DOHH2 (cell line): ENCODE measurements around the gene PFDN2.

Source experiments
- H3F3A ChIP-seq: fragments of 200-600 bp; sonication (generic), shearing (Covaris generic); 2 replicates; pipeline ENCODE4 v1.6.0; 2016; ENCODE audit warnings: antibody characterized with exemption, mild to moderate bottlenecking; ENCODE audit not compliant: control insufficient read depth, insufficient read depth
- H3K27ac ChIP-seq: fragments of 200-600 bp; sonication (generic); 2 replicates; pipeline ENCODE4 v1.5.1; 2014; ENCODE audit warnings: low read depth, mild to moderate bottlenecking, low read length, moderate library complexity
- H3K27me3 ChIP-seq: fragments of 200-600 bp; sonication (generic); 2 replicates; pipeline ENCODE4 v1.6.1; 2014; ENCODE audit warnings: mild to moderate bottlenecking, low read length, mixed read lengths; ENCODE audit not compliant: control insufficient read depth
- H3K36me3 ChIP-seq: fragments of 200-600 bp; sonication (generic); 2 replicates; pipeline ENCODE4 v1.6.1; 2014; ENCODE audit warnings: mild to moderate bottlenecking, low read length, moderate library complexity, mixed read lengths; ENCODE audit not compliant: control insufficient read depth
- H3K4me1 ChIP-seq: fragments of 200-600 bp; sonication (generic); 2 replicates; pipeline ENCODE4 v1.6.1; 2014; ENCODE audit warnings: mild to moderate bottlenecking, low read length, mixed read lengths; ENCODE audit not compliant: control insufficient read depth
- H3K4me2 ChIP-seq: fragments of 200-600 bp; sonication (generic); 2 replicates; pipeline ENCODE4 v1.6.0; 2014; ENCODE audit warnings: mild to moderate bottlenecking, low read length, moderate library complexity
- H3K4me3 ChIP-seq: fragments of 200-600 bp; sonication (generic); 2 replicates; pipeline ENCODE4 v1.5.1; 2014; ENCODE audit warnings: mild to moderate bottlenecking, low read length, mixed read lengths
- H3K79me2 ChIP-seq: fragments of 200-600 bp; sonication (generic); 2 replicates; pipeline ENCODE4 v1.6.1; 2014; ENCODE audit warnings: mild to moderate bottlenecking, low read length, mixed read lengths; ENCODE audit not compliant: control insufficient read depth
- H3K9me2 ChIP-seq: fragments of 200-600 bp; sonication (generic); replicated peaks from 2 replicates; pipeline ENCODE4 v1.6.1; 2014; ENCODE audit warnings: mild to moderate bottlenecking, low read length, mixed read lengths; ENCODE audit not compliant: control insufficient read depth
- H3K9me3 ChIP-seq: fragments of 200-600 bp; sonication (generic); 2 replicates; pipeline ENCODE4 v1.6.1; 2014; ENCODE audit warnings: antibody characterized with exemption, low read length, mixed read lengths; ENCODE audit not compliant: control insufficient read depth, insufficient read depth
- H4K20me1 ChIP-seq: fragments of 200-600 bp; sonication (generic); 2 replicates; pipeline ENCODE4 v1.6.0; 2014; ENCODE audit warnings: low read depth, mild to moderate bottlenecking, antibody characterized with exemption, low read length, moderate library complexity; ENCODE audit not compliant: control insufficient read depth, insufficient read depth
- CTCF ChIP-seq: fragments of 200-600 bp; sonication (generic); IDR thresholded peaks from one replicate; pipeline ENCODE4 v1.5.1; 2014; ENCODE audit warnings: antibody characterized with exemption, mild to moderate bottlenecking, low read depth, low read length; ENCODE audit not compliant: poor library complexity, severe bottlenecking
- EZH2phosphoT487 ChIP-seq: fragments of 200-600 bp; sonication (generic); IDR thresholded peaks from 2 replicates; pipeline ENCODE4 v1.6.1; 2017; ENCODE audit warnings: borderline replicate concordance, mild to moderate bottlenecking, antibody characterized with exemption, low read length, moderate library complexity, mixed read lengths

Gene PFDN2

GRCh38 chr1:161094481-161094880 lies 23.4 kb downstream of the PFDN2 start:
- no peaks in the 10 kb centered on the region for H3K79me2 ChIP-seq
- TF ChIP-seq EZH2phosphoT487: no peak
- no peak for TF ChIP-seq CTCF
- peaks cover 6% of the 10 kb centered on the region; the same call in 1 of the 2 replicates for H3F3A ChIP-seq
- H3K9me3 ChIP-seq: no peaks in the 10 kb centered on the region
- no peaks in the 10 kb centered on the region for H3K9me2 ChIP-seq
- H3K4me1 ChIP-seq: peaks cover 24% of the 10 kb centered on the region
- no peak overlapping the region for H3K27ac ChIP-seq
- H3K4me2 ChIP-seq: no peak overlapping the region
- peaks cover 4% of the 10 kb centered on the region for H3K36me3 ChIP-seq
- no peaks in the 10 kb centered on the region for H3K27me3 ChIP-seq
- H4K20me1 ChIP-seq: no peaks in the 10 kb centered on the region
- no peak overlapping the region for H3K4me3 ChIP-seq

- Histone ChIP-seq H3K4me3 (no peak overlapping the region), H3K27me3 (no peaks in the 10 kb centered on the region), H3K4me2 (no peak overlapping the region), H3K4me1 (peaks cover 7% of the 10 kb centered on the region), H3K79me2 (no peaks in the 10 kb centered on the region), H3K27ac (no peak overlapping the region), H4K20me1 (no peaks in the 10 kb centered on the region), H3F3A (no peaks in the 10 kb centered on the region), H3K9me3 (no peaks in the 10 kb centered on the region), H3K36me3 (no peaks in the 10 kb centered on the region), H3K9me2 (no peaks in the 10 kb centered on the region)
- TF ChIP-seq EZH2phosphoT487 (no peak), CTCF (no peak)
These were observed 25.2 kb downstream of the PFDN2 start for GRCh38 chr1:161092621-161093028.

GRCh38 chr1:161091796-161092507 lies 25.9 kb downstream of the PFDN2 start:
- no peaks in the 10 kb centered on the region for H3F3A ChIP-seq
- no peaks in the 10 kb centered on the region for H3K79me2 ChIP-seq
- H3K4me1 ChIP-seq: peaks cover under 1% of the 10 kb centered on the region
- no peak overlapping the region for H3K4me2 ChIP-seq
- no peaks in the 10 kb centered on the region for H3K9me2 ChIP-seq
- no peaks in the 10 kb centered on the region for H3K27me3 ChIP-seq
- H3K27ac ChIP-seq: no peak overlapping the region
- no peaks in the 10 kb centered on the region for H4K20me1 ChIP-seq
- H3K9me3 ChIP-seq: no peaks in the 10 kb centered on the region
- H3K4me3 ChIP-seq: no peak overlapping the region
- TF ChIP-seq EZH2phosphoT487 (no peak), CTCF (no peak)
- no peaks in the 10 kb centered on the region for H3K36me3 ChIP-seq
